BLaER1 treated with 17β-estradiol and CSF1 and Interleukin-3, amounts not matched to agents 10 nM and 100 nM (cell line): Measurements from ENCODE around the gene CPED1.

Source experiments
- H3K27ac ChIP-seq, 11 experiments: shearing (Covaris generic); formaldehyde crosslinking; 2 replicates each; pipeline ENCODE4 v1.8.1; 2022
- H3K27me3 ChIP-seq, 11 experiments: shearing (Covaris generic); formaldehyde crosslinking; 2 replicates each; pipeline ENCODE4 v1.8.1; 2022
- H3K36me3 ChIP-seq, 11 experiments: shearing (Covaris generic); formaldehyde crosslinking; 2 replicates each; pipeline ENCODE4 v1.8.1; 2022
- H3K4me1 ChIP-seq, 10 experiments: shearing (Covaris generic); formaldehyde crosslinking; 2 replicates each; pipeline ENCODE4 v1.8.1; 2022
- H3K4me2 ChIP-seq, 11 experiments: shearing (Covaris generic); formaldehyde crosslinking; 2 replicates each; pipeline ENCODE4 v1.8.1; 2022
- H3K4me3 ChIP-seq, 10 experiments: shearing (Covaris generic); formaldehyde crosslinking; 2 replicates each; pipeline ENCODE4 v1.8.1; 2022
- H3K9ac ChIP-seq, 11 experiments: shearing (Covaris generic); formaldehyde crosslinking; 2 replicates each; pipeline ENCODE4 v1.8.1; 2022
- H3K9me3 ChIP-seq, 11 experiments: shearing (Covaris generic); formaldehyde crosslinking; replicated peaks in 1 of 11; 2 replicates each; pipeline ENCODE4 v1.8.1; 2022
- H4K20me1 ChIP-seq, 11 experiments: shearing (Covaris generic); formaldehyde crosslinking; 2 replicates each; pipeline ENCODE4 v1.8.1; 2022
- Cebpa-rat ChIP-seq, 11 experiments: shearing (Covaris generic); IDR thresholded peaks; 2 replicates each; pipeline ENCODE4 v1.8.1; 2022

Gene CPED1

DNA sequence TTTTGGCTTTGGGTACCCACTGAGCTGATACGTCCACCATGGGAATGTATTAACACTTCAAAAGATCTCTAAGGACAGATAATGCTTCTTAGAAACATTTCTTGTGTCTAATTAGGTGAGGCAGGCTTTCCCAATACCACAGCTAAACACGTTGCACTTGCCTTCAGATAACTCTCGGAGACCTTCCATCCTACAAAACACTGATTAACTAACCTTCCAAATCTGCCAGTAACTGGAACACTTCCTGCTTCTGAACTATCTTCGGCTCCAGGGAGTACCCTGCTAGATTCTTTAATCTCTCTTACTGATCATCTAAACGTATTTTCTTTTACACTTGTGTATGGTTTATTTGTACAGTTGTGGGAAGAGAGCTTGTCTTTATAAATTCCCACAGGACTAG lies 339.2 kb downstream of the CPED1 start:
- H3K4me3 ChIP-seq: peak overlapping the region in 8 of 10 experiments; percentile 68 to 80 (median 72); a peak in 13 of 20 replicates
- peak overlapping the region in 7 of 11 experiments; percentile 0 to 82 (median 75); a peak in 5 of 22 replicates for H3K27ac ChIP-seq
- peaks cover 26 to 66% (median 52%) of the 10 kb centered on the region in 10 experiments for H3K4me1 ChIP-seq
- peak overlapping the region; percentile 69 to 98 (median 86) for H3K4me2 ChIP-seq
- H4K20me1 ChIP-seq: peaks cover 0 to 98% (median 27%) of the 10 kb centered on the region in 11 experiments; a peak in 17 of 22 replicates
- no peak for TF ChIP-seq Cebpa-rat (IDR thresholded peaks at IDR 0.05)
- peaks cover 57 to 76% (median 67%) of the 10 kb centered on the region in 11 experiments for H3K27me3 ChIP-seq
- no peaks in the 10 kb centered on the region for H3K9me3 ChIP-seq
- H3K36me3 ChIP-seq: peaks cover 0 to 58% (median 7%) of the 10 kb centered on the region in 11 experiments; a peak in 10 of 22 replicates
- H3K9ac ChIP-seq: peak overlapping the region in 6 of 11 experiments; percentile 13 to 83 (median 80); a peak in 6 of 22 replicates

DNA sequence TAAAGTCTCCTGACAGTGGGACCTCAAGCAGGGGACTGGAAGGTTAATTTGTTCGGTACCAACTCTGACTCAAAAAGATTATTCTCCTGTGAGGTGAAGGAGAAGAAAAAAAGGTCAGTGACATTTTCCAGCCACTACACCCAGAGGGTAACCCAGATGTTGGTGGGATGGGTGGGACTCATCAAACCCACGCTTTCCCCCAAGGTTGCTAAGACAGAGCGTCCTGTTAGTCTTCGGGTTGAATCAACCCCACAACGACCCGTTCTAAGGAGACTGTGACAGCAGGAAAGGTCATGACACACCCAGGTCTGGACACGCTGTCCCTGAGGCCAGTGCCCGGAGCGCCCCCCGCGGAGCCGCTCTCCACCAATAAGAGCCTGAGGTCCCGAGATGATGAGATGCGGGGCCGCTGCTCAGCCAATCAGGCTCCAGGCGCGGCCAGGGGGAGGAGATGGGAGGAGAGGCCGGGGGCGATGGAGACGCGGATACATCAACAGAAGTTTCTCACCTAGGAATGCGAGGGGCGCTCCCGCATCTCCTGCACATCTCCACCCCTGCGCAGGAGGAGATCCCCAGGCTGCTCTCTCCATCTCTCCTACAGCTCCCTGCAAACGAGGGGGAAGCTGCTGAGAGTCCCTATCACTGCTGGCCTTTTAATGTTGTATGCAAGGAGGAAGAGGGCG lies 340.1 kb downstream of the CPED1 start, which contains the start of gene WNT16:
TSS of gene WNT16 (plus strand) at position 493 of the 683 bp plus-strand sequence. CDS start 293 bp downstream, outside the sequence.
- no peak for TF ChIP-seq Cebpa-rat (IDR thresholded peaks at IDR 0.05)
- Histone ChIP-seq H3K4me2 (peak within 1 kb of the TSS; percentile 69 to 98 (median 86)), H3K9ac (peak within 1 kb of the TSS; percentile 68 to 83 (median 81)), H3K36me3 (peaks cover 0 to 48% (median 7%) of the 10 kb centered on the region in 11 experiments; a peak in 10 of 22 replicates), H4K20me1 (peaks cover 0 to 88% (median 27%) of the 10 kb centered on the region in 11 experiments; a peak in 17 of 22 replicates), H3K4me3 (peak within 1 kb of the TSS; percentile 66 to 80 (median 71)), H3K27ac (peak within 1 kb of the TSS in 10 of 11 experiments; percentile 23 to 82 (median 78); a peak in 20 of 22 replicates), H3K9me3 (no peaks in the 10 kb centered on the region), H3K27me3 (peaks cover 57 to 77% (median 67%) of the 10 kb centered on the region in 11 experiments), H3K4me1 (peaks cover 24 to 57% (median 44%) of the 10 kb centered on the region in 10 experiments)

DNA sequence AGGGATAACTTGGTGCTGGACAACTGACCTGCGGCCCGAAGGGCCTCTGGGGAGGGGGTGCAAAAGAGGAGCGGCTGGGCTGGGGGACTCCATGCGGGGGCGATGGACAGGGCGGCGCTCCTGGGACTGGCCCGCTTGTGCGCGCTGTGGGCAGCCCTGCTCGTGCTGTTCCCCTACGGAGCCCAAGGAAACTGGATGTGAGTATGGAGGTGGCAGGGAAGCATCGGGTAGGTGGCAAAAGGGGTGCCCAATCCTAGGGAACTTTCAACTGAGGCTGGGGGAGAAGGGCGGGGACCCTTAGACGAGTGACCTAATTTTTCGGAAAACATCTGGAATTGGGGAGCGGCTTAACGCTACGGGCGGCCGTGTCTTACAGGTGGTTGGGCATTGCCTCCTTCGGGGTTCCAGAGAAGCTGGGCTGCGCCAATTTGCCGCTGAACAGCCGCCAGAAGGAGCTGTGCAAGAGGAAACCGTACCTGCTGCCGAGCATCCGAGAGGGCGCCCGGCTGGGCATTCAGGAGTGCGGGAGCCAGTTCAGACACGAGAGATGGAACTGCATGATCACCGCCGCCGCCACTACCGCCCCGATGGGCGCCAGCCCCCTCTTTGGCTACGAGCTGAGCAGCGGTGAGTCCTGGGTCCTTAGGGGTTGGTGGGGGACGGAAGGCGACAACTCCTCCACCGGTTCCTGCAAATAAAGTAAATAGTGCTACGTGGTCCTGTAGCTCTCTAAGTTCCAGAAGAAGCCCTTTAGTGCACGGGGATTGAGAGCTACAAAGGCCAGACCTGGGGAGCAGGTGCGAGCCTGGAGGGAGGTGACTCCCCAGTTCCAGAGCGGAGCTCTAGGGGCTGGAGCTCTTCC lies 340.9 kb downstream of the CPED1 start:
- Histone ChIP-seq H3K4me3 (peak overlapping the region; percentile 66 to 80 (median 71)), H3K4me1 (peaks cover 20 to 49% (median 37%) of the 10 kb centered on the region in 10 experiments), H3K9me3 (no peaks in the 10 kb centered on the region), H3K36me3 (peaks cover 0 to 45% (median 7%) of the 10 kb centered on the region in 11 experiments; a peak in 11 of 22 replicates), H3K4me2 (peak overlapping the region; percentile 69 to 98 (median 86)), H4K20me1 (peaks cover 0 to 85% (median 27%) of the 10 kb centered on the region in 11 experiments; a peak in 17 of 22 replicates), H3K27me3 (peaks cover 62 to 83% (median 70%) of the 10 kb centered on the region in 11 experiments), H3K9ac (peak overlapping the region; percentile 68 to 83 (median 81)), H3K27ac (peak overlapping the region in 10 of 11 experiments; percentile 23 to 82 (median 78); a peak in 20 of 22 replicates)
- no peak for TF ChIP-seq Cebpa-rat (IDR thresholded peaks at IDR 0.05)

DNA sequence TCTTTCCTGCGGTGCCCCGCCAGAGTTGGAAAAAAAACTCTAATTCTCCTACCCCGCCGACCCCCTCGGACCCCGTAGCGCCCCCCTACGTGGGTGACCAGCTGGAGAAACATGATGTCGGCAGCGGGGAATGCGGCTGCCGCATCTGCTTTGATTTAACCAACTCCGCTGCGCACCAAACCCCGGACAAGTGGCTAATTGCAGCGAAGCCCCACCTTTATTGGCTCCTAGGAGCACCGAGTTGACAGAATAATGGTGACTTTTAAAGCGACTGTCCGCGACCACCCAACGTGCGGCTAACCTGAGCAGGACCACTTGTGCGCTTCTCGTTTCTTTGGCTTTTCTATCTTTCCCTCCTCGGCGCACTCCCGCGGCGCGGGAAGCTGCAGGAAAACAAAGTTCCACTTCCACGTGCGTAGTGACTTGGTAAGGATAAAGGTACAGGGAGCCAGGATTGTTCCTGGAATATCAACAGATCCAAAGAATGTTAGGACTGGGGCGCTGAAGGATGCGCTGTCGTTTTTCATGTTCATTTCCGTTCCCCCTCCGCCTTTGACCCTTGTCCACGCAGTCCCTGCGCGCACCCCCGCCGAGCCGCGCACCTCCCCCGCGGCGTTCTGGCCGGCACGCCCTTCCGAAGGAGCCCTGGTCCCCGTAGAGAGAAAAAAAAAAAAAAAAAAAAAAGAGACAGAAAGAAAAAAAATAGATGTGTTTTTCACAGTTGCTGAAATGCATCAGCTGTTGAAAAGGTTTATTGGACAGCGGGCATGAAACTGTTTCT lies 341.7 kb downstream of the CPED1 start:
- Histone ChIP-seq H3K36me3 (peaks cover 0 to 45% (median 8%) of the 10 kb centered on the region in 11 experiments; a peak in 12 of 22 replicates), H3K27me3 (peaks cover 71 to 91% (median 79%) of the 10 kb centered on the region in 11 experiments), H3K9me3 (no peaks in the 10 kb centered on the region), H3K4me3 (peak overlapping the region; percentile 66 to 80 (median 71)), H3K4me2 (peak overlapping the region; percentile 69 to 98 (median 86)), H3K9ac (peak overlapping the region; percentile 68 to 83 (median 81)), H4K20me1 (peaks cover 0 to 82% (median 27%) of the 10 kb centered on the region in 11 experiments; a peak in 17 of 22 replicates), H3K27ac (peak overlapping the region in 10 of 11 experiments; percentile 23 to 82 (median 78); a peak in 20 of 22 replicates), H3K4me1 (peaks cover 20 to 42% (median 33%) of the 10 kb centered on the region in 10 experiments)
- TF ChIP-seq Cebpa-rat (IDR thresholded peaks at IDR 0.05): no peak

- Histone ChIP-seq H3K27ac (peak overlapping the region in 9 of 11 experiments; percentile 60 to 82 (median 78); a peak in 18 of 22 replicates), H4K20me1 (peaks cover 0 to 74% (median 27%) of the 10 kb centered on the region in 11 experiments; a peak in 17 of 22 replicates), H3K36me3 (peaks cover 0 to 45% (median 11%) of the 10 kb centered on the region in 11 experiments; a peak in 12 of 22 replicates), H3K4me2 (peak overlapping the region; percentile 44 to 98 (median 76); a peak in 18 of 22 replicates), H3K4me1 (peaks cover 20 to 38% (median 30%) of the 10 kb centered on the region in 10 experiments), H3K9ac (peak overlapping the region in 10 of 11 experiments; percentile 68 to 83 (median 81); a peak in 18 of 22 replicates), H3K27me3 (peaks cover 78 to 99% (median 86%) of the 10 kb centered on the region in 11 experiments), H3K9me3 (no peaks in the 10 kb centered on the region), H3K4me3 (peak overlapping the region; percentile 66 to 80 (median 71))
- TF ChIP-seq Cebpa-rat (IDR thresholded peaks at IDR 0.05): no peak
Measured at GRCh38 chr7:121331048-121331447, 342.5 kb downstream of the CPED1 start.

DNA sequence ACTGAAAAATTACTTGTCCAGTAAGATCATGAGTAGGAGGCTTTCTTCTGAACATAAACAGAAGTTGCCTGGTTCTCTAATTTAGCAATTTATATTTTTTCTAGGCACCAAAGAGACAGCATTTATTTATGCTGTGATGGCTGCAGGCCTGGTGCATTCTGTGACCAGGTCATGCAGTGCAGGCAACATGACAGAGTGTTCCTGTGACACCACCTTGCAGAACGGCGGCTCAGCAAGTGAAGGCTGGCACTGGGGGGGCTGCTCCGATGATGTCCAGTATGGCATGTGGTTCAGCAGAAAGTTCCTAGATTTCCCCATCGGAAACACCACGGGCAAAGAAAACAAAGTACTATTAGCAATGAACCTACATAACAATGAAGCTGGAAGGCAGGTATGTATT lies 343.1 kb downstream of the CPED1 start:
- Histone ChIP-seq H3K9ac (peak overlapping the region in 10 of 11 experiments; percentile 26 to 83 (median 81); a peak in 20 of 22 replicates), H3K27me3 (peaks cover 82 to 99% (median 85%) of the 10 kb centered on the region in 11 experiments)

DNA sequence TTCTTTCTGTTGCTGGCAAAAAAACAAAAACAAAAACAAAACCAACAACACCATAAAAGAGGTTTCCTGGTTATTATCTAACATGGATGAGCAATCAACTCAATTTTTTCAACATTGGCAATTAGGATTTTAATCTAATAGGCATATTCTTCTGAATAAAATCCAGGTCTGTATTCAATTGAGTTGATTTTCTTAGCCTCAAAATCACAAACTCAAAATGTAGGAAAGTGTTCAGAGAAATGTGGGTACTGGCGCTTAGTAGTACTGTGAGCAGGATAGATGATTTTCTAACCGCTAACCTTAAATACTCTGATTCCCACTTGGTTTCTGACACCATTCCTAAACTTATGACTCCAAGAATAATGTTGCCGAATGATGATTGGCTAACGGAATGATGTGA lies 345.9 kb downstream of the CPED1 start:
- Histone ChIP-seq H3K27ac (peak overlapping the region; percentile 52 to 82 (median 77)), H4K20me1 (peaks cover 0 to 69% (median 14%) of the 10 kb centered on the region in 11 experiments; a peak in 17 of 22 replicates), H3K4me2 (peak overlapping the region; percentile 37 to 74 (median 63)), H3K9ac (peak overlapping the region; percentile 72 to 81 (median 78)), H3K4me3 (peak overlapping the region; percentile 29 to 75 (median 55)), H3K4me1 (peaks cover 17 to 29% (median 24%) of the 10 kb centered on the region in 10 experiments; a peak in 19 of 20 replicates), H3K27me3 (peaks cover 76 to 96% (median 84%) of the 10 kb centered on the region in 11 experiments), H3K36me3 (peaks cover 0 to 72% (median 24%) of the 10 kb centered on the region in 11 experiments; a peak in 13 of 22 replicates), H3K9me3 (no peaks in the 10 kb centered on the region)
- TF ChIP-seq Cebpa-rat (IDR thresholded peaks at IDR 0.05): no peak

More for the DNA sequence above, 343.1 kb downstream of the CPED1 start:
- peak overlapping the region in 10 of 11 experiments; percentile 3 to 82 (median 78); a peak in 19 of 22 replicates for H3K27ac ChIP-seq
- TF ChIP-seq Cebpa-rat (IDR thresholded peaks at IDR 0.05): no peak
- H3K9me3 ChIP-seq: no peaks in the 10 kb centered on the region
- H3K4me3 ChIP-seq: peak overlapping the region; percentile 66 to 80 (median 71)
- peaks cover 0 to 72% (median 27%) of the 10 kb centered on the region in 11 experiments; a peak in 17 of 22 replicates for H4K20me1 ChIP-seq
- H3K4me2 ChIP-seq: peak overlapping the region; percentile 44 to 98 (median 76); a peak in 21 of 22 replicates
- H3K4me1 ChIP-seq: peaks cover 20 to 37% (median 30%) of the 10 kb centered on the region in 10 experiments
- H3K36me3 ChIP-seq: peaks cover 0 to 49% (median 11%) of the 10 kb centered on the region in 11 experiments; a peak in 12 of 22 replicates
